ENCODE results near the gene CTNND1.
"Not testable (repeated sequence)": the region's sequence is repeated elsewhere in the genome, so short reads cannot be mapped to it uniquely, and the experiment has no call there.

The CTNND1 gene

GRCh38 chr11:57761301-57762234, at the start of gene CTNND1:
Gene CTNND1 (plus strand): TSS chr11:57761802. CDS start chr11:57791479, 29,677 bp downstream.
- no peaks in the 10 kb centered on the region for H3K9me3 ChIP-seq
- H3K4me3 ChIP-seq (ENCODE audit: low read depth in 1 of 2, low read length in 1 of 2): peak within 1 kb of the TSS; percentile 8 to 44
- H3K36me3 ChIP-seq: no peaks in the 10 kb centered on the region
- no peak within 1 kb of the TSS for H3K27ac ChIP-seq
- TF ChIP-seq CTCF (IDR thresholded peaks at IDR 0.05): no peak
- H3K27me3 ChIP-seq: no peaks in the 10 kb centered on the region
- peaks cover 21 to 24% of the 10 kb centered on the region in 2 experiments for H3K4me1 ChIP-seq (ENCODE audit: control insufficient read depth in 1 of 2, insufficient read depth in 1 of 2, low read depth in 1 of 2, low read length in 1 of 2)

GRCh38 chr11:57712256-57713150, 49.1 kb upstream of the CTNND1 start, which contains the start of gene TMX2:
Gene TMX2 (plus strand): TSS chr11:57712593. CDS start chr11:57712619, 26 bp downstream.
- H3K9me3 ChIP-seq: no peaks in the 10 kb centered on the region
- TF ChIP-seq CTCF (IDR thresholded peaks at IDR 0.05): no peak
- peak within 1 kb of the TSS; percentile 90 to 99 for H3K4me3 ChIP-seq (ENCODE audit: low read depth in 1 of 2, low read length in 1 of 2)
- peaks cover 22 to 24% of the 10 kb centered on the region in 2 experiments for H3K4me1 ChIP-seq (ENCODE audit: control insufficient read depth in 1 of 2, insufficient read depth in 1 of 2, low read depth in 1 of 2, low read length in 1 of 2)
- peak within 1 kb of the TSS; percentile 94 for H3K27ac ChIP-seq
- H3K36me3 ChIP-seq: no peaks in the 10 kb centered on the region
- H3K27me3 ChIP-seq: no peaks in the 10 kb centered on the region

- Histone ChIP-seq H3K36me3 (no peaks in the 10 kb centered on the region), H3K9me3 (no peaks in the 10 kb centered on the region), H3K27me3 (no peaks in the 10 kb centered on the region), H3K27ac (no peak overlapping the region), H3K4me3 (ENCODE audit: low read depth in 1 of 2, low read length in 1 of 2) (no peak overlapping the region), H3K4me1 (ENCODE audit: control insufficient read depth in 1 of 2, insufficient read depth in 1 of 2, low read depth in 1 of 2, low read length in 1 of 2) (peaks cover 22 to 24% of the 10 kb centered on the region in 2 experiments)
- TF ChIP-seq CTCF (IDR thresholded peaks at IDR 0.05): no peak
Observed at GRCh38 chr11:57713835-57714234, 47.8 kb upstream of the CTNND1 start.

- not testable (repeated sequence) for H3K9me3 ChIP-seq; H3K4me3 ChIP-seq (ENCODE audit: low read depth in 1 of 2, low read length in 1 of 2); H3K27ac ChIP-seq; H3K36me3 ChIP-seq; H3K27me3 ChIP-seq
- peaks cover 12 to 13% of the 10 kb centered on the region in 2 experiments for H3K4me1 ChIP-seq (ENCODE audit: control insufficient read depth in 1 of 2, insufficient read depth in 1 of 2, low read depth in 1 of 2, low read length in 1 of 2)
Observed at GRCh38 chr11:57716726-57717125, 44.9 kb upstream of the CTNND1 start.

- Histone ChIP-seq H3K36me3 (no peaks in the 10 kb centered on the region), H3K27ac (no peak overlapping the region), H3K9me3 (no peaks in the 10 kb centered on the region), H3K27me3 (no peaks in the 10 kb centered on the region), H3K4me3 (ENCODE audit: low read depth in 1 of 2, low read length in 1 of 2) (no peak overlapping the region), H3K4me1 (ENCODE audit: control insufficient read depth in 1 of 2, insufficient read depth in 1 of 2, low read depth in 1 of 2, low read length in 1 of 2) (no peaks in the 10 kb centered on the region)
- no peak for TF ChIP-seq CTCF (IDR thresholded peaks at IDR 0.05)
Observed at GRCh38 chr11:57727185-57727584, 34.4 kb upstream of the CTNND1 start.

Measured in neutrophil (primary cell).